HepG2 (cell line): ENCODE results near the gene GALNT10. TPM values are rescaled to one million over a fixed set of nuclear protein-coding genes. Genes with fewer than 3 reads are reported as not detected.

ENCODE experiments used
- GMEB2 ChIP-seq: IDR thresholded peaks from 2 replicates; pipeline ENCODE4 v1.6.1; 2016; ENCODE audit warnings: missing biosample characterization, missing genetic modification reagents, low read depth
- HES4 ChIP-seq: sonication (generic); formaldehyde crosslinking; IDR thresholded peaks from 2 replicates; pipeline ENCODE4 v1.9.0; 2021; ENCODE audit warnings: mild to moderate bottlenecking, missing genetic modification reagents, borderline replicate concordance
- HNF4A ChIP-seq: sonication (generic); formaldehyde crosslinking; IDR thresholded peaks from 2 replicates; pipeline ENCODE4 v1.4.0; 2020; ENCODE audit warnings: missing genetic modification reagents
- JARID2 ChIP-seq: sonication (generic); formaldehyde crosslinking; IDR thresholded peaks from 2 replicates; pipeline ENCODE4 v1.8.1; 2023; ENCODE audit warnings: missing genetic modification reagents, inconsistent platforms; ENCODE audit not compliant: insufficient replicate concordance
- MLX ChIP-seq: IDR thresholded peaks from 2 replicates; pipeline ENCODE4 v1.6.1; 2016
- NFKB2 ChIP-seq: sonication (generic); formaldehyde crosslinking; IDR thresholded peaks from 2 replicates; pipeline ENCODE4 v1.4.0; 2020; ENCODE audit warnings: missing genetic modification reagents, borderline replicate concordance
- PHF8 ChIP-seq: sonication (generic); formaldehyde crosslinking; IDR thresholded peaks from 2 replicates; pipeline ENCODE4 v1.5.0; 2020; ENCODE audit warnings: missing genetic modification reagents
- POGK ChIP-seq: sonication (generic); formaldehyde crosslinking; conservative IDR thresholded peaks from 2 replicates; pipeline ENCODE4 v1.8.0; 2022; ENCODE audit warnings: mild to moderate bottlenecking, moderate library complexity, missing genetic modification reagents
- SMARCC2 ChIP-seq: fragments of 450-650 bp; IDR thresholded peaks from 2 replicates; pipeline ENCODE4 v1.6.1; 2017; ENCODE audit warnings: antibody characterized with exemption, mild to moderate bottlenecking
- SP4 ChIP-seq: sonication (generic); formaldehyde crosslinking; IDR thresholded peaks from 2 replicates; pipeline ENCODE4 v1.8.1; 2023; ENCODE audit warnings: mild to moderate bottlenecking, missing genetic modification reagents
- ZNF276 ChIP-seq: sonication (generic); formaldehyde crosslinking; IDR thresholded peaks from 2 replicates; pipeline ENCODE4 v1.4.0; 2020; ENCODE audit warnings: mild to moderate bottlenecking, low read depth, missing genetic modification reagents
- ZNF646 ChIP-seq: sonication (generic); formaldehyde crosslinking; IDR thresholded peaks from 2 replicates; pipeline ENCODE4 v1.9.0; 2021; ENCODE audit warnings: mild to moderate bottlenecking, missing genetic modification reagents
- ZNF841 ChIP-seq: sonication (generic); formaldehyde crosslinking; IDR thresholded peaks from 2 replicates; pipeline ENCODE4 v1.8.1; 2023; ENCODE audit warnings: missing genetic modification reagents, borderline replicate concordance
- ZSCAN29 ChIP-seq: sonication (generic); formaldehyde crosslinking; conservative IDR thresholded peaks from 2 replicates; pipeline ENCODE4 v1.4.0; 2020; ENCODE audit warnings: mild to moderate bottlenecking, missing genetic modification reagents
- polyA plus RNA-seq, 8 experiments: library from polyadenylated mRNA; depleted of rRNA in 3 of 8; stranded (reverse) in 7 of 8; unstranded in 1 of 8; fragments of >200 nt; fragmentation: Illumina TruSeq in 4 of 8; extraction: Trizol in 4 of 8; gene quantifications; 2 replicates each; pipeline versions ENCODE4 v1.2.1 to v1.2.3, GENCODE V29; 2011 to 2016; ENCODE audit warnings: low read depth in 4 of 8, missing spikeins in 1 of 8, mixed read lengths in 1 of 8; ENCODE audit not compliant: insufficient read depth in 1 of 8
- total RNA-seq, 5 experiments: library from RNA; depleted of rRNA; stranded (reverse); fragments of >200 nt; fragmentation: Illumina TruSeq; extraction: Trizol; gene quantifications; 2 replicates each; pipeline ENCODE4 v1.2.3, GENCODE V29; 2016; ENCODE audit warnings: low read depth in 1 of 5

GALNT10 gene
- total and polyA plus RNA-seq, 2 of the 13 experiments (the other 11 are each of a cell fraction or from before 2014, with no cell fraction given), result 8.1 to 11.2 TPM

- TF ChIP-seq ZSCAN29 (CRISPR knock-in tag) (0 out of 2 replicates have a peak, but pooled peaks have one; percentile 58), ZNF841 (CRISPR knock-in tag) (no peak), PHF8 (CRISPR knock-in tag) (peak; percentile 77), MLX (CRISPR knock-in tag) (no peak), JARID2 (CRISPR knock-in tag) (no peak), HNF4A (CRISPR knock-in tag) (peak; percentile 66), SP4 (CRISPR knock-in tag) (peak; percentile 99), SMARCC2 (no peak), HES4 (CRISPR knock-in tag) (peak; percentile 79; the same call in 1 of the 2 replicates), POGK (CRISPR knock-in tag) (no peak), GMEB2 (CRISPR knock-in tag) (no peak), NFKB2 (peak; percentile 62), ZNF646 (CRISPR knock-in tag) (no peak), ZNF276 (no peak)
Observed at GRCh38 chr5:154445422-154446194, 255.1 kb downstream of the GALNT10 start, which contains the start of gene SAP30L (continued).
